GM12875 (cell line): ENCODE results near the gene CAMKMT.

Experiments used
- H3K4me3 ChIP-seq: one replicate; pipeline ENCODE4 v1.5.1; 2011; ENCODE audit warnings: low read depth, low read length, control low read depth
- CTCF ChIP-seq: IDR thresholded peaks from 2 replicates; pipeline ENCODE4 v1.5.1; 2011; ENCODE audit warnings: low read depth, mild to moderate bottlenecking, control low read depth, inconsistent platforms, low read length, moderate library complexity, borderline replicate concordance; ENCODE audit not compliant: insufficient read depth

Gene CAMKMT

GRCh38 chr2:44398243-44398897 lies 36.6 kb downstream of the CAMKMT start:
- no peak for TF ChIP-seq CTCF
- H3K4me3 ChIP-seq: no peak overlapping the region

DNA sequence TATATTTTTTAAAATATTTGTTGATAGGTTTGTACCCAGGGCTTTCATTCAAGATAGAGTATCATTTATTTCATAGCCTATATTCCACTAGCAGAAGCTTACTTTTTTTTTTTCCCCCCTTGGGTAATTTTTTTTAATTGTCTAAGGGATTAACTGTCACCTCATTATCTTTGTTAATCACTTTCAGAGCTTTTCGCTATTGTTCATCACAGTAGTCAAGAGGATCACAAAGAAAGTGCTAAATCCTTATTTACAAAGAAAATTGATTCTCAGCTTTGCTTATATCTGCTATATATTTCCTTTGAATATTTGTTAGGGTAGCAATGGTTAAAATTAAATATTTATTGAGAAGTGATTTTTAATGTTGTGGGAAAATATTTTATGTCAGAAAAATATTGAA lies 59.0 kb downstream of the CAMKMT start:
- TF ChIP-seq CTCF: no peak
- H3K4me3 ChIP-seq: no peak overlapping the region

DNA sequence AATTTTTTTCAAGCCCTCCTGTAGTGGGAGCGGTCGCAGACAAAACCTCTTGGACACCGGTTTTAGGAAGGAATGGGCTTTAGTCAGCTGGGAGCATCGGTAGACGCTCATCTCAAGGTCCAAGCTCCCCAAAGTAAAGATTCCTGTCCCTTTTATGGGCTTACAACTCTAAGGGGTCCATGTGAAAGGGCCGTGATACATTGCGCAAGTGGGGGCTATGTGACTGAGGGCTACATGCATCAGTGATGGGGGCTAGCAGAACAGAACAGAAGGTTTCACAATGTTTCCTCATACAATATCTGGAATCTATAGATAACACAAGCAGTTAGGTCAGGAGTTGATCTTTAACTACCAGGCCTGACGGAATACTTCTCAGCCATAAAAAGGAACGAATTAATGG lies 62.5 kb downstream of the CAMKMT start:
- no peak overlapping the region for H3K4me3 ChIP-seq
- no peak for TF ChIP-seq CTCF

DNA sequence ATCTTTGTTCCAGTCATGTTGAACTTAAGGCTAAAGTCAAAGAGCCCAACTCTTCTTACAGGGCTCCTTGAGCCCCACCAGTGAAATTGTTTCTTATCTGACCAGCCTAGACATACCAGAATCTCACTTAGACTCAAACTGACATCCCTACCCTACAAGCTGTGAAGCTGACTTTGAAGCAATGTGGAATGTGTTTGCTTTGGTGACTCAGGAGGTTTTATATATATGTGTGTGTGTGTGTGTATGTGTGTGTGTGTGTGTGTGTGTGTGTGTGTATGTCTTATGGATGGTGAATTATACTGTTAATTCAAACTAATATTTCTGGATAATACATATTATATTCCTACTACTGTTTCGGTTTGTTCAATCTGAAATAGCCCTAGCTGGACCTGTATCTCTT lies 67.3 kb downstream of the CAMKMT start:
- TF ChIP-seq CTCF: no peak
- no peak overlapping the region for H3K4me3 ChIP-seq

- no peak overlapping the region for H3K4me3 ChIP-seq
- TF ChIP-seq CTCF: no peak
Measured at GRCh38 chr2:44430342-44430741, 68.6 kb downstream of the CAMKMT start.

DNA sequence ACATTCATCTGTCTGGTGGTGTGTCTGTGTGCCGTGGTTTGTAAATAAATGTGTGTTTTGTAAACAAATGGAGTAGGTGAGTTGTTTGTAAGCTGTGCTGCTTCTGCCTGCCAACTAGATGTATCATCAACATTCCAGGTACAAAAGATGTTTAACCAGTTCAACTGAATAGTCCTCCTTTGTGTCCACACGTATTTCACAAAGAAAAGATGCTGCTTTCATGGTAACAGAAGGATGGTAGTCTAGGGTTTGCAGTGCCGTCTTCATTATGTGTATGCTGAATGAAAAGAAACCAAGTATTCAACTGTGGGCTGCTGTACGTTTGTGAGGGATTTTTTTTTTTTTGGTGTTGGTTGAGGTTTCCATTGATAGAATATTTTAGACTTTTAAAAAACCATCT lies 72.1 kb downstream of the CAMKMT start:
- H3K4me3 ChIP-seq: no peak overlapping the region
- TF ChIP-seq CTCF: no peak

- no peak overlapping the region for H3K4me3 ChIP-seq
- no peak for TF ChIP-seq CTCF
Measured at GRCh38 chr2:44441200-44441599, 79.5 kb downstream of the CAMKMT start.
